Activated CD4-positive, CD25-positive, alpha-beta regulatory T cell treated with anti-CD3 and anti-CD28 coated beads, Interleukin-2, amount 50 U/mL, for 72 hours (primary cell): ENCODE results near the gene MAP2K2.
"Not testable (repeated sequence)": the region's sequence is repeated elsewhere in the genome, so short reads cannot be mapped to it uniquely, and the experiment has no call there.

ENCODE experiments used
- DNase-seq: peaks from one replicate; pipeline ENCODE4 v3.0.0; 2021

The MAP2K2 gene

GRCh38 chr19:4123615-4124568 is at the start of gene MAP2K2:
TSS of gene MAP2K2 (minus strand) at chr19:4124122. CDS start at chr19:4123875, 247 bp downstream.
- peak; percentile 99 for DNase-seq

- peak; percentile 73 for DNase-seq
Observed at GRCh38 chr19:4172861-4173473, 49.0 kb upstream of the MAP2K2 start.

- no peak for DNase-seq
Observed at GRCh38 chr19:4171676-4172075, 47.8 kb upstream of the MAP2K2 start.

- no peak for DNase-seq
Observed at GRCh38 chr19:4164262-4164661, 40.3 kb upstream of the MAP2K2 start.

GRCh38 chr19:4161415-4162077 is 37.6 kb upstream of the MAP2K2 start:
- no peak for DNase-seq

GRCh38 chr19:4157971-4158370 is 34.0 kb upstream of the MAP2K2 start:
- not testable (repeated sequence) for DNase-seq

GRCh38 chr19:4157164-4157563 is 33.2 kb upstream of the MAP2K2 start:
- no peak for DNase-seq

GRCh38 chr19:4154571-4155312 is 30.8 kb upstream of the MAP2K2 start:
- no peak for DNase-seq

- no peak for DNase-seq
Observed at GRCh38 chr19:4152241-4152998, 28.5 kb upstream of the MAP2K2 start.

GRCh38 chr19:4151623-4152022 is 27.7 kb upstream of the MAP2K2 start:
- DNase-seq: no peak

GRCh38 chr19:4149518-4150288 is 25.8 kb upstream of the MAP2K2 start:
- DNase-seq: no peak

GRCh38 chr19:4144666-4145249 is 20.8 kb upstream of the MAP2K2 start:
- DNase-seq: no peak

- not testable (repeated sequence) for DNase-seq
Observed at GRCh38 chr19:4142916-4143315, 19.0 kb upstream of the MAP2K2 start.

- DNase-seq: peak; percentile 33
Observed at GRCh38 chr19:4140237-4140711, 16.4 kb upstream of the MAP2K2 start.

- peak; percentile 95 for DNase-seq
Observed at GRCh38 chr19:4139614-4140236, 15.8 kb upstream of the MAP2K2 start.

- DNase-seq: no peak
Observed at GRCh38 chr19:4138445-4138844, 14.5 kb upstream of the MAP2K2 start.

GRCh38 chr19:4136680-4137088 is 12.8 kb upstream of the MAP2K2 start:
- DNase-seq: no peak

GRCh38 chr19:4135386-4135785 is 11.5 kb upstream of the MAP2K2 start:
- DNase-seq: not testable (repeated sequence)

GRCh38 chr19:4134351-4134750 is 10.4 kb upstream of the MAP2K2 start:
- no peak for DNase-seq
